Smooth muscle cell (in vitro differentiated cells): ENCODE data around the gene CRIM1. TPM values are rescaled to one million over a fixed set of nuclear protein-coding genes. Genes with fewer than 3 reads are reported as not detected.

ENCODE experiments used
- DNase-seq: peaks from one replicate; lab custom pipeline; 2025; ENCODE audit not compliant: unreplicated experiment; lab: John Stamatoyannopoulos, UW
- H2AFZ ChIP-seq: fragments of 200-600 bp; sonication (generic); 2 replicates; pipeline ENCODE4 v1.6.0; 2016; ENCODE audit warnings: antibody characterized with exemption, low read depth, mild to moderate bottlenecking
- H3F3A ChIP-seq: fragments of 200-600 bp; sonication (generic); 2 replicates; pipeline ENCODE4 v1.6.0; 2017; ENCODE audit warnings: antibody characterized with exemption, low read depth
- H3K27ac ChIP-seq: fragments of 200-600 bp; sonication (generic); 2 replicates; pipeline ENCODE4 v1.5.1; 2016; ENCODE audit warnings: low read depth, mild to moderate bottlenecking
- H3K27me3 ChIP-seq: fragments of 200-600 bp; sonication (generic); 2 replicates; pipeline ENCODE4 v1.6.1; 2016; ENCODE audit warnings: low read depth, mild to moderate bottlenecking
- H3K36me3 ChIP-seq: fragments of 200-600 bp; sonication (generic); 2 replicates; pipeline ENCODE4 v1.5.1; 2016; ENCODE audit warnings: low read depth
- H3K4me1 ChIP-seq: fragments of 200-600 bp; sonication (generic); 2 replicates; pipeline ENCODE4 v1.5.1; 2016; ENCODE audit warnings: low read depth
- H3K4me2 ChIP-seq: fragments of 200-600 bp; sonication (generic); 2 replicates; pipeline ENCODE4 v1.6.0; 2016; ENCODE audit warnings: mild to moderate bottlenecking
- H3K4me3 ChIP-seq: fragments of 200-600 bp; sonication (generic); 2 replicates; pipeline ENCODE4 v1.5.1; 2016; ENCODE audit warnings: mild to moderate bottlenecking
- H3K79me2 ChIP-seq: fragments of 200-600 bp; sonication (generic); 2 replicates; pipeline ENCODE4 v1.6.0; 2016; ENCODE audit warnings: low read depth, mild to moderate bottlenecking
- H3K9ac ChIP-seq: fragments of 200-600 bp; sonication (generic); 2 replicates; pipeline ENCODE4 v1.6.0; 2016; ENCODE audit warnings: low read depth
- H3K9me3 ChIP-seq: fragments of 200-600 bp; sonication (generic); replicated peaks from 2 replicates; pipeline ENCODE4 v1.5.1; 2016; ENCODE audit warnings: low read depth
- H4K20me1 ChIP-seq: fragments of 200-600 bp; sonication (generic); 2 replicates; pipeline ENCODE4 v1.6.0; 2016; ENCODE audit warnings: low read depth
- CTCF ChIP-seq: fragments of 200-600 bp; sonication (generic); IDR thresholded peaks from 2 replicates; pipeline ENCODE4 v1.5.1; 2017; ENCODE audit warnings: borderline replicate concordance, mild to moderate bottlenecking, antibody characterized with exemption; ENCODE audit not compliant: insufficient read depth, poor library complexity, severe bottlenecking
- WGBS: methylation state at CpG from one replicate; pipeline ENCODE4 v1.1.7; 2016; ENCODE audit warnings: low lambda C conversion rate; 5-methylcytosine and 5-hydroxymethylcytosine counted together
- polyA plus RNA-seq: library from polyadenylated mRNA; unstranded; fragments of >200 nt; fragmentation: Nextera tagmentation; extraction: Ambion mirVana; gene quantifications from 2 replicates; pipeline ENCODE4 v1.2.1, GENCODE V29; 2016
- total RNA-seq: library from RNA; depleted of rRNA; stranded (reverse); fragments of >200 nt; gene quantifications from 2 replicates; pipeline ENCODE4 v1.2.3, GENCODE V29; 2014

CRIM1 gene
- total and polyA plus RNA-seq, 2 experiments from 2014 or later = 10.1 to 28.0 TPM

GRCh38 chr2:36572054-36572718 lies 216.6 kb downstream of the CRIM1 start:
- TF ChIP-seq CTCF = no peak
- H3K79me2 ChIP-seq = peaks cover 10% of the 10 kb centered on the region
- no peak overlapping the region for H3K4me3 ChIP-seq
- DNase-seq = no peak
- H3K9ac ChIP-seq = no peak overlapping the region
- H3K27me3 ChIP-seq = no peaks in the 10 kb centered on the region
- H4K20me1 ChIP-seq = no peaks in the 10 kb centered on the region
- H3K27ac ChIP-seq = no peak overlapping the region
- H3K9me3 ChIP-seq = no peaks in the 10 kb centered on the region
- H3K36me3 ChIP-seq = peaks cover 7% of the 10 kb centered on the region
- peaks cover 4% of the 10 kb centered on the region for H3F3A ChIP-seq
- H3K4me2 ChIP-seq = no peak overlapping the region
- H2AFZ ChIP-seq = no peak overlapping the region
- WGBS = 71% methylated on average over 3 of the region's 3 CpGs
- peaks cover 13% of the 10 kb centered on the region for H3K4me1 ChIP-seq

- Histone ChIP-seq H3K36me3 (peaks cover 8% of the 10 kb centered on the region), H4K20me1 (no peaks in the 10 kb centered on the region), H2AFZ (no peak overlapping the region), H3K9me3 (no peaks in the 10 kb centered on the region), H3K9ac (no peak overlapping the region), H3K4me3 (no peak overlapping the region), H3F3A (peaks cover 4% of the 10 kb centered on the region), H3K4me1 (peaks cover 13% of the 10 kb centered on the region), H3K4me2 (no peak overlapping the region), H3K27me3 (no peaks in the 10 kb centered on the region), H3K79me2 (peaks cover 7% of the 10 kb centered on the region), H3K27ac (no peak overlapping the region)
- 58% methylated on average over 4 of the region's 4 CpGs for WGBS
- no peak for DNase-seq
- no peak for TF ChIP-seq CTCF
Measured at GRCh38 chr2:36572719-36573059, 217.1 kb downstream of the CRIM1 start.

- no peak for TF ChIP-seq CTCF
- Histone ChIP-seq H3K9me3 (no peaks in the 10 kb centered on the region), H3K9ac (no peak overlapping the region), H3K4me2 (no peak overlapping the region), H3K27ac (no peak overlapping the region), H3K79me2 (peaks cover 7% of the 10 kb centered on the region), H3K36me3 (peaks cover 12% of the 10 kb centered on the region), H3K27me3 (no peaks in the 10 kb centered on the region), H2AFZ (no peak overlapping the region), H4K20me1 (no peaks in the 10 kb centered on the region), H3K4me3 (no peak overlapping the region), H3F3A (peaks cover 4% of the 10 kb centered on the region), H3K4me1 (peaks cover 13% of the 10 kb centered on the region)
- WGBS = 94% methylated on average over 1 of the region's 1 CpG
- no peak for DNase-seq
Measured at GRCh38 chr2:36573165-36573564, 217.6 kb downstream of the CRIM1 start.

- Histone ChIP-seq H3K79me2 (peaks cover 7% of the 10 kb centered on the region), H3K36me3 (peaks cover 12% of the 10 kb centered on the region), H4K20me1 (no peaks in the 10 kb centered on the region), H3K9me3 (no peaks in the 10 kb centered on the region), H3K4me2 (no peak overlapping the region), H3K4me3 (no peak overlapping the region), H3K4me1 (peaks cover 3% of the 10 kb centered on the region), H3K9ac (no peak overlapping the region), H2AFZ (no peak overlapping the region), H3K27me3 (no peaks in the 10 kb centered on the region), H3F3A (peaks cover 3% of the 10 kb centered on the region), H3K27ac (no peak overlapping the region)
- 96% methylated on average over 2 of the region's 2 CpGs for WGBS
- TF ChIP-seq CTCF = no peak
- DNase-seq = no peak
Measured at GRCh38 chr2:36574560-36574959, 219.0 kb downstream of the CRIM1 start.
